IPS-18a (cell line): Measurements from ENCODE around the gene CSTF2T.
"Not testable (repeated sequence)": the region's sequence is repeated elsewhere in the genome, so short reads cannot be mapped to it uniquely, and the experiment has no call there.

Source experiments
- H3K27ac ChIP-seq: one replicate; pipeline ENCODE4 v1.5.1; 2013; ENCODE audit warnings: low read length
- H3K27me3 ChIP-seq: one replicate; pipeline ENCODE4 v1.6.1; 2013; ENCODE audit warnings: mild to moderate bottlenecking, low read length; ENCODE audit not compliant: control insufficient read depth, insufficient read depth
- H3K36me3 ChIP-seq: one replicate; pipeline ENCODE4 v1.6.1; 2013; ENCODE audit warnings: low read depth, low read length; ENCODE audit not compliant: control insufficient read depth
- H3K4me1 ChIP-seq: one replicate; pipeline ENCODE4 v1.6.1; 2013; ENCODE audit warnings: low read depth, low read length; ENCODE audit not compliant: control insufficient read depth
- H3K4me3 ChIP-seq: one replicate; pipeline ENCODE4 v1.5.1; 2013; ENCODE audit warnings: low read length
- H3K9ac ChIP-seq: one replicate; pipeline ENCODE4 v1.6.1; 2013; ENCODE audit warnings: mild to moderate bottlenecking, low read length, moderate library complexity
- H3K9me3 ChIP-seq: one replicate; pipeline ENCODE4 v1.6.1; 2013; ENCODE audit warnings: low read depth, low read length; ENCODE audit not compliant: control insufficient read depth

Gene CSTF2T

GRCh38 chr10:51694086-51694768, 5.2 kb downstream of the CSTF2T start:
- peaks cover 13% of the 10 kb centered on the region for H3K36me3 ChIP-seq
- H3K4me3 ChIP-seq = no peak overlapping the region
- no peak overlapping the region for H3K27ac ChIP-seq
- H3K9me3 ChIP-seq = no peaks in the 10 kb centered on the region
- H3K4me1 ChIP-seq = no peaks in the 10 kb centered on the region
- no peaks in the 10 kb centered on the region for H3K27me3 ChIP-seq
- H3K9ac ChIP-seq = no peak overlapping the region

GRCh38 chr10:51691135-51691534, 8.3 kb downstream of the CSTF2T start:
- Histone ChIP-seq H3K27me3 (no peaks in the 10 kb centered on the region), H3K9me3 (no peaks in the 10 kb centered on the region), H3K4me1 (no peaks in the 10 kb centered on the region), H3K9ac (no peak overlapping the region), H3K4me3 (no peak overlapping the region), H3K36me3 (no peaks in the 10 kb centered on the region), H3K27ac (no peak overlapping the region)

GRCh38 chr10:51689536-51689935, 9.9 kb downstream of the CSTF2T start:
- H3K4me3 ChIP-seq = no peak overlapping the region
- no peaks in the 10 kb centered on the region for H3K9me3 ChIP-seq
- no peak overlapping the region for H3K9ac ChIP-seq
- H3K4me1 ChIP-seq = no peaks in the 10 kb centered on the region
- no peak overlapping the region for H3K27ac ChIP-seq
- H3K27me3 ChIP-seq = no peaks in the 10 kb centered on the region
- H3K36me3 ChIP-seq = no peaks in the 10 kb centered on the region

GRCh38 chr10:51688826-51689225, 10.6 kb downstream of the CSTF2T start:
- not testable (repeated sequence) for H3K4me3 ChIP-seq, H3K4me1 ChIP-seq, H3K9ac ChIP-seq, H3K9me3 ChIP-seq, H3K27ac ChIP-seq, H3K27me3 ChIP-seq, H3K36me3 ChIP-seq

- Histone ChIP-seq H3K9me3 (no peaks in the 10 kb centered on the region), H3K36me3 (no peaks in the 10 kb centered on the region), H3K27me3 (no peaks in the 10 kb centered on the region), H3K4me1 (no peaks in the 10 kb centered on the region), H3K9ac (no peak overlapping the region), H3K27ac (no peak overlapping the region), H3K4me3 (no peak overlapping the region)
These were observed 12.1 kb downstream of the CSTF2T start for GRCh38 chr10:51687296-51687695.

- Histone ChIP-seq H3K4me3 (no peak overlapping the region), H3K9me3 (no peaks in the 10 kb centered on the region), H3K36me3 (no peaks in the 10 kb centered on the region), H3K27ac (no peak overlapping the region), H3K27me3 (no peaks in the 10 kb centered on the region), H3K9ac (no peak overlapping the region), H3K4me1 (no peaks in the 10 kb centered on the region)
These were observed 13.6 kb downstream of the CSTF2T start for GRCh38 chr10:51685768-51686167.

- no peak overlapping the region for H3K27ac ChIP-seq
- H3K4me3 ChIP-seq = no peak overlapping the region
These were observed 16.2 kb downstream of the CSTF2T start for GRCh38 chr10:51683031-51683691.

GRCh38 chr10:51679841-51680240, 19.6 kb downstream of the CSTF2T start:
- no peaks in the 10 kb centered on the region for H3K27me3 ChIP-seq

More at GRCh38 chr10:51683031-51683691, 16.2 kb downstream of the CSTF2T start:
- no peaks in the 10 kb centered on the region for H3K27me3 ChIP-seq
- H3K4me1 ChIP-seq = no peaks in the 10 kb centered on the region
- no peaks in the 10 kb centered on the region for H3K9me3 ChIP-seq
- H3K9ac ChIP-seq = no peak overlapping the region
- no peaks in the 10 kb centered on the region for H3K36me3 ChIP-seq

GRCh38 chr10:51675088-51675487, 24.3 kb downstream of the CSTF2T start:
- H3K9ac ChIP-seq = no peak overlapping the region
- H3K36me3 ChIP-seq = no peaks in the 10 kb centered on the region
- H3K27me3 ChIP-seq = no peaks in the 10 kb centered on the region
- no peak overlapping the region for H3K27ac ChIP-seq
- H3K4me1 ChIP-seq = no peaks in the 10 kb centered on the region
- no peak overlapping the region for H3K4me3 ChIP-seq
- H3K9me3 ChIP-seq = no peaks in the 10 kb centered on the region

More at GRCh38 chr10:51679841-51680240, 19.6 kb downstream of the CSTF2T start:
- no peaks in the 10 kb centered on the region for H3K9me3 ChIP-seq
- no peaks in the 10 kb centered on the region for H3K4me1 ChIP-seq
- H3K9ac ChIP-seq = no peak overlapping the region
- no peak overlapping the region for H3K27ac ChIP-seq
- no peaks in the 10 kb centered on the region for H3K36me3 ChIP-seq
- H3K4me3 ChIP-seq = no peak overlapping the region

- H3K9me3 ChIP-seq = no peaks in the 10 kb centered on the region
- H3K4me3 ChIP-seq = no peak overlapping the region
- no peaks in the 10 kb centered on the region for H3K36me3 ChIP-seq
- H3K9ac ChIP-seq = no peak overlapping the region
- H3K4me1 ChIP-seq = no peaks in the 10 kb centered on the region
- H3K27me3 ChIP-seq = no peaks in the 10 kb centered on the region
- no peak overlapping the region for H3K27ac ChIP-seq
These were observed 27.3 kb downstream of the CSTF2T start for GRCh38 chr10:51672039-51672535.

- no peak overlapping the region for H3K27ac ChIP-seq
- no peak overlapping the region for H3K4me3 ChIP-seq
- no peak overlapping the region for H3K9ac ChIP-seq
- H3K4me1 ChIP-seq = no peaks in the 10 kb centered on the region
- no peaks in the 10 kb centered on the region for H3K36me3 ChIP-seq
- no peaks in the 10 kb centered on the region for H3K27me3 ChIP-seq
- H3K9me3 ChIP-seq = no peaks in the 10 kb centered on the region
These were observed 30.4 kb downstream of the CSTF2T start for GRCh38 chr10:51669041-51669440.

GRCh38 chr10:51668336-51668689, 31.1 kb downstream of the CSTF2T start:
- no peak overlapping the region for H3K27ac ChIP-seq
- H3K9ac ChIP-seq = no peak overlapping the region
- H3K27me3 ChIP-seq = no peaks in the 10 kb centered on the region
- H3K9me3 ChIP-seq = no peaks in the 10 kb centered on the region
- no peak overlapping the region for H3K4me3 ChIP-seq
- no peaks in the 10 kb centered on the region for H3K36me3 ChIP-seq
- no peaks in the 10 kb centered on the region for H3K4me1 ChIP-seq
